IPS DF 6.9 (cell line): ENCODE results near the gene SLC18B1.

Experiments used
- DNase-seq: peaks from one replicate; pipeline ENCODE4 v3.0.0-alpha.2; 2013; ENCODE audit warnings: low read depth, low spot score
- H3K27ac ChIP-seq: one replicate; pipeline ENCODE4 v1.5.1; 2013; ENCODE audit warnings: low read length, control low read depth
- H3K27me3 ChIP-seq: 2 replicates; pipeline ENCODE4 v1.6.1; 2013; ENCODE audit warnings: mild to moderate bottlenecking, low read length; ENCODE audit not compliant: control insufficient read depth, insufficient read depth
- H3K36me3 ChIP-seq: 2 replicates; pipeline ENCODE4 v1.6.1; 2013; ENCODE audit warnings: low read length; ENCODE audit not compliant: control insufficient read depth, insufficient read depth
- H3K4me1 ChIP-seq: 2 replicates; pipeline ENCODE4 v1.6.1; 2013; ENCODE audit warnings: low read length; ENCODE audit not compliant: control insufficient read depth, insufficient read depth
- H3K4me3 ChIP-seq: 2 replicates; pipeline ENCODE4 v1.5.1; 2013; ENCODE audit warnings: mild to moderate bottlenecking, low read length
- H3K9me3 ChIP-seq: 2 replicates; pipeline ENCODE4 v1.6.1; 2013; ENCODE audit warnings: low read length, inconsistent platforms; ENCODE audit not compliant: control insufficient read depth, insufficient read depth
- WGBS: extraction: QIAGEN DNeasy Blood & Tissue Kit; methylation state at CpG from one replicate; pipeline ENCODE4 v1.1.7; 2013; ENCODE audit warnings: mixed read lengths, missing lambda C conversion rate; ENCODE audit not compliant: insufficient read length, insufficient coverage; 5-methylcytosine and 5-hydroxymethylcytosine counted together

SLC18B1 gene

GRCh38 chr6:132817554-132818403 lies 19.3 kb upstream of the SLC18B1 start:
- Histone ChIP-seq H3K27ac (no peak overlapping the region), H3K36me3 (peaks cover 27% of the 10 kb centered on the region; the same call in 1 of the 2 replicates), H3K27me3 (no peaks in the 10 kb centered on the region), H3K4me3 (no peak overlapping the region), H3K9me3 (no peaks in the 10 kb centered on the region), H3K4me1 (peaks cover 2% of the 10 kb centered on the region; the same call in 1 of the 2 replicates)
- no CpG with 5 or more reads among the region's 10 CpGs for WGBS
- DNase-seq, result no peak

DNA sequence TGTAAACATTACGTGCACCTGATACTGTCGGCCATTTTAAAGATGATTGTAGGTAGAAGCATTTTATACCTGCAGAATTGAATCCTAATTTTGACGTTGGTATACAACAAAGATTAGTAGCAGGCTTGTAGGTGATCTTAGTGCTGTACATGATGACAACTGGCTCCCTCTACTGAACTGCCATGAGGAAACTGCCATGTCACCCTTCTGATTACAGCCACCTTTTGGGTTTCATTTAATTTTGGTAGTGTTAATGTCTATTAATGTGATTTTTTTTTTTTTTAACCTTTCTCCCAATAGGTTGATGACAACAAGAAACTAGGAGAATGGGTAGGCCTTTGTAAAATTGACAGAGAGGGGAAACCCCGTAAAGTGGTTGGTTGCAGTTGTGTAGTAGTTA lies 18.2 kb upstream of the SLC18B1 start:
- Histone ChIP-seq H3K4me1 (peaks cover 2% of the 10 kb centered on the region; the same call in 1 of the 2 replicates), H3K36me3 (peaks cover 27% of the 10 kb centered on the region; the same call in 1 of the 2 replicates), H3K9me3 (no peaks in the 10 kb centered on the region), H3K27ac (no peak overlapping the region), H3K4me3 (no peak overlapping the region; the same call in 1 of the 2 replicates), H3K27me3 (no peaks in the 10 kb centered on the region)
- DNase-seq, result no peak
- no CpG with 5 or more reads among the region's 4 CpGs for WGBS

DNA sequence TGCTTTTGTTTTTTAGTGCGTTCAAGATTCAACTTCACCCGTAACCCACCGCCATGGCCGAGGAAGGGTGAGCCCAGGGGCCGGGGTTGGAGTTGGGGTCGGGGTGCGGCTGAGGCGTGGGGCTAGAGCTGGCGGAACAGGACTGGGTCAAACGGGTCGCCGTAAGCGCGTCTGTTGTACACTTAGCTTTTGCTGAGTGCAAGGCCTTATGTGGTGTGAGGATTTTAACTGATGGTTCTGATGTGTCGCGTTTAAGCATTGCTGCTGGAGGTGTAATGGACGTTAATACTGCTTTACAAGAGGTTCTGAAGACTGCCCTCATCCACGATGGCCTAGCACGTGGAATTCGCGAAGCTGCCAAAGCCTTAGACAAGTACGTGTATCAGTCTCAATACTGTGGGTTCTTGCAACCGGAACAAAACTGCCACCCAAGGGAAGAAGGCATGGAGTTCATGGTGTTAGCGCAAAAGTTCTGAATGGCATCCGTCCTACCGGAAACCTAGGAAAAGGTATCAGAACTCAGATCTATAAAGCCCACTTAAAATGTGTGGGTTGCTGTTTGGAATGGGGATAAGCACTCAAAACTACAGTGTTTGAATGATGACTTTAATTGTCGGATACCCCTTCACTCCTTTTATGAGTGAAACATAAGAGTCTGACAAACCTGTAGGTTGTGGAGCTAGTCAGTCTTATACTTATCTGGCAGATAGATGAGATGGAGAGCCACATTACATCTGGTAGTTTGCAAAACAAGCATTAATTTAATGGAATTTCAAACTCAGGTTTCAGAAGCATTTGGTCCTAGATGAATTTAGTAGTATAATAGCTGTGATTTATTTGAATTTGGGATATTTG lies 16.5 kb upstream of the SLC18B1 start:
- peaks cover 27% of the 10 kb centered on the region; the same call in 1 of the 2 replicates for H3K36me3 ChIP-seq
- peak overlapping the region; percentile 97 for H3K4me3 ChIP-seq
- DNase-seq, result no peak
- no peak overlapping the region for H3K27ac ChIP-seq
- WGBS, result no CpG with 5 or more reads among the region's 27 CpGs
- H3K9me3 ChIP-seq, result no peaks in the 10 kb centered on the region
- no peaks in the 10 kb centered on the region; the same call in 1 of the 2 replicates for H3K4me1 ChIP-seq
- H3K27me3 ChIP-seq, result no peaks in the 10 kb centered on the region

GRCh38 chr6:132813173-132813856 lies 14.9 kb upstream of the SLC18B1 start:
- Histone ChIP-seq H3K4me1 (no peaks in the 10 kb centered on the region; the same call in 1 of the 2 replicates), H3K36me3 (peaks cover 26% of the 10 kb centered on the region; the same call in 1 of the 2 replicates), H3K9me3 (no peaks in the 10 kb centered on the region), H3K4me3 (peak overlapping the region; percentile 57; the same call in 1 of the 2 replicates), H3K27ac (no peak overlapping the region), H3K27me3 (no peaks in the 10 kb centered on the region)
- no peak for DNase-seq
- WGBS, result no CpG with 5 or more reads among the region's 27 CpGs

DNA sequence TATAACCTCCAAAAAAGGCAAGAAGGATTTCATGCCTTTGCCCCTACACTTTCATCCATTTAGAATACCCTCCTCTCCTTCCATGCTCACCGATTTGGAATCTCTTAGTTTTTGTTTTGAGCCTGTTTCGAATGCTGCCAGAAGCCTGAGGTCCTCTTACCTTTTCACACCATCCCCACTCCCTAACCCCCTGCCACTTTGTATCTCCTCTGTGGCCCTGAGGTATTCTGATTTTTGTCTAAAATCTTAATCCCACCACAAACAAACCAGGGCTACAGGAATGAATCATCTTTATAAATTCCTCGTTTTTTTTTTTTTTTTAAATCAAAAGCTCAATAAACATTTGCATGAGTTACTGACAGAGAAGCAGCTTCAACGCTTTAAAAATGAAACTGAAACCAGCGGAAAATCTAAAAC lies 14.3 kb upstream of the SLC18B1 start:
- Histone ChIP-seq H3K4me3 (peak overlapping the region; percentile 57; the same call in 1 of the 2 replicates), H3K27ac (no peak overlapping the region)
- DNase-seq, result no peak

DNA sequence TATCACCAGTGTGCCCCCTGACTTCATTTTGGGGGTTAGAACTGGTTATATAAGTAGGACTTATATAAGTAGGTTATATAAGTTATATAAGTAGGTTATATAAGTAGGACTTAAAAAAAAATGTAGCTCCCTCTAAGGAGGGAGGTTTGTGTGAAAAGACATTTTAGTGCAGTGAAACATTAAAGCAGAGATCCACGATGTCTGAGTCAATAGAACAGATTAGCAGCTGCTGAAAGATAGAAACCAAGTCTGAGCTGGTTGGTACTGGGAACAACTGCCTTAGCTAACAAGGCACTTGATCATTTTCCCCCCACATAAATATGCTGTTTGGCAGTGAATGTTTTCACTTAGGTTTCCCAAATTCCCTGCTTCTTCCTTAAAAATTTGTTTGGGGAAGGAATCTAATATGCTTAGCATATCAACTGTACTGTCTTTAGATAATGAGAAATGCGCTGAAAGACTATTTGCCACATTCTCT lies 13.9 kb upstream of the SLC18B1 start:
- DNase-seq, result no peak
- H3K27me3 ChIP-seq, result no peaks in the 10 kb centered on the region
- no peak overlapping the region for H3K27ac ChIP-seq
- peaks cover 16% of the 10 kb centered on the region; the same call in 1 of the 2 replicates for H3K36me3 ChIP-seq
- H3K9me3 ChIP-seq, result no peaks in the 10 kb centered on the region
- no peak overlapping the region; the same call in 1 of the 2 replicates for H3K4me3 ChIP-seq
- no peaks in the 10 kb centered on the region; the same call in 1 of the 2 replicates for H3K4me1 ChIP-seq
- no CpG with 5 or more reads among the region's 2 CpGs for WGBS

More for the DNA sequence above, 14.3 kb upstream of the SLC18B1 start:
- Histone ChIP-seq H3K4me1 (no peaks in the 10 kb centered on the region; the same call in 1 of the 2 replicates), H3K36me3 (peaks cover 21% of the 10 kb centered on the region; the same call in 1 of the 2 replicates), H3K27me3 (no peaks in the 10 kb centered on the region), H3K9me3 (no peaks in the 10 kb centered on the region)
- no CpG with 5 or more reads among the region's 5 CpGs for WGBS

DNA sequence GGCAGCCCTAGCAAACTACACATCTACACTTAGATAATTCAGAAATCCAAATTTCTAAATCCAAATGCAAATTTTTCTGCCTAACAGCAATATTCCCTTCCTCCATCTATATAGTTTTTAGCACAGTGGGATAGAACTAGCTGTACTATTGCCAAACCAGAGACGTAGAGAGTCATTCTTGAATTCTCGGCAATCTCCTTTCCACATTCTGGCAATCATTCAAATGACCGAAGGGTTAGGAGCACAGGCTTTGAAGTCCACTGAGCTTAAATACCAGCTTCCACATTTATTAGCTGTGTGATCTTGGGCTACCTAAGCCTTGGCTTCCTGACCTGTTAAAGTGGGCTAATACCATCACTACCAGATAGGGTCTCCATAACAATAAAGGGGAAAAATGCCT lies 12.8 kb upstream of the SLC18B1 start:
- peaks cover 10% of the 10 kb centered on the region; the same call in 1 of the 2 replicates for H3K36me3 ChIP-seq
- WGBS, result no CpG with 5 or more reads among the region's 3 CpGs
- H3K27ac ChIP-seq, result no peak overlapping the region
- H3K9me3 ChIP-seq, result no peaks in the 10 kb centered on the region
- H3K4me1 ChIP-seq, result no peaks in the 10 kb centered on the region; the same call in 1 of the 2 replicates
- DNase-seq, result no peak
- no peak overlapping the region for H3K4me3 ChIP-seq
- H3K27me3 ChIP-seq, result no peaks in the 10 kb centered on the region

GRCh38 chr6:132805548-132805947 lies 7.1 kb upstream of the SLC18B1 start:
- Histone ChIP-seq H3K27me3 (no peaks in the 10 kb centered on the region), H3K4me3 (no peak overlapping the region), H3K27ac (no peak overlapping the region), H3K36me3 (no peaks in the 10 kb centered on the region), H3K9me3 (no peaks in the 10 kb centered on the region), H3K4me1 (no peaks in the 10 kb centered on the region)
- no peak for DNase-seq
- 100% methylated on average over 1 of the region's 2 CpGs for whole genome bisulfite sequencing

DNA sequence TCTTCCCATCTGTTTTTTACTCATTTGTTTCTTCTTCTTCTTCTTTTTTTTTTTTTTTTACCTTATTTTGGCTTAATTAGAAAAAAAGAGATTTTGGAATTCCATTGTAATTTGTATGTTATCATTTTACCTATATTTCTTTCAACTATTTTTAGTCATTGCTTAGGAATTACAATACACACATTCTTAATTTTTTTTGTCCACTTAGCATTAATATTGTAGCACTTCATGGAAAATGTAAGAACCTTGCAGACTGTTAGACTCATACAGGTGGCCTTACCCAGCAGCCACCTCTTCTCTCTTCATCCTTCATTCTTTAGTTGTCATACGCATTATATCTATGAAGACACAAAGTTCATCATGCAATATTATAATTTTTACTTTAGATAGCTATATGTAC lies 5.8 kb upstream of the SLC18B1 start:
- Histone ChIP-seq H3K4me3 (no peak overlapping the region), H3K4me1 (no peaks in the 10 kb centered on the region), H3K27ac (no peak overlapping the region), H3K9me3 (no peaks in the 10 kb centered on the region), H3K27me3 (no peaks in the 10 kb centered on the region), H3K36me3 (no peaks in the 10 kb centered on the region)
- no peak for DNase-seq
- no CpG with 5 or more reads among the region's 1 CpG for WGBS
